GM12891 (cell line): ENCODE data around the gene AGPAT4.

Experiments
- DNase-seq: peaks from one replicate; pipeline ENCODE4 v3.0.0; 2011; ENCODE audit warnings: low spot score; ENCODE audit not compliant: insufficient read length
- FAIRE-seq: peaks from 2 replicates; lab custom pipeline; 2011; peaks lifted over from hg19 to GRCh38; lab: Jason Lieb, UNC
- PAX5 ChIP-seq: IDR thresholded peaks from 2 replicates; pipeline ENCODE4 v1.6.1; 2011; ENCODE audit warnings: low read length, moderate library complexity, mild to moderate bottlenecking; ENCODE audit not compliant: insufficient read depth, severe bottlenecking
- POLR2A ChIP-seq: IDR thresholded peaks from 2 replicates; pipeline ENCODE4 v1.6.1; 2011; ENCODE audit warnings: low read depth, low read length, control low read depth
- POLR2AphosphoS5 ChIP-seq: IDR thresholded peaks from 2 replicates; pipeline ENCODE4 v1.6.1; 2011; ENCODE audit warnings: low read depth, low read length, control low read depth
- POU2F2 ChIP-seq: IDR thresholded peaks from 2 replicates; pipeline ENCODE4 v1.6.1; 2011; ENCODE audit warnings: low read depth, mild to moderate bottlenecking, control low read depth, low read length, moderate library complexity
- SPI1 ChIP-seq: IDR thresholded peaks from 2 replicates; pipeline ENCODE4 v1.6.1; 2011; ENCODE audit warnings: low read depth, low read length, control low read depth
- TAF1 ChIP-seq: IDR thresholded peaks from 2 replicates; pipeline ENCODE4 v1.6.1; 2011; ENCODE audit warnings: low read depth, low read length, control low read depth

The AGPAT4 gene

GRCh38 chr6:161154796-161155335, 119.0 kb downstream of the AGPAT4 start:
- FAIRE-seq (no peak), DNase-seq (no peak)
- no peak for TF ChIP-seq PAX5
- TF ChIP-seq SPI1 = no peak
- no peak for TF ChIP-seq POU2F2
- TF ChIP-seq POLR2AphosphoS5 = no peak
- TF ChIP-seq TAF1 = no peak
- TF ChIP-seq POLR2A = no peak

GRCh38 chr6:161153725-161154124, 120.1 kb downstream of the AGPAT4 start:
- no peak for TF ChIP-seq SPI1
- no peak for TF ChIP-seq POLR2AphosphoS5
- TF ChIP-seq TAF1 = no peak
- TF ChIP-seq POU2F2 = no peak
- TF ChIP-seq POLR2A = no peak
- TF ChIP-seq PAX5 = no peak
- DNase-seq = no peak
- FAIRE-seq = no peak

- TF ChIP-seq TAF1 (no peak), SPI1 (no peak), POLR2AphosphoS5 (no peak), POLR2A (no peak), PAX5 (no peak), POU2F2 (no peak)
- peak; percentile 37 for DNase-seq
- FAIRE-seq = no peak
Measured at GRCh38 chr6:161152907-161153662, 120.8 kb downstream of the AGPAT4 start.

- TF ChIP-seq SPI1 = no peak
- no peak for TF ChIP-seq PAX5
- TF ChIP-seq POLR2AphosphoS5 = no peak
- no peak for TF ChIP-seq POLR2A
- TF ChIP-seq POU2F2 = no peak
- TF ChIP-seq TAF1 = no peak
- DNase-seq (no peak), FAIRE-seq (no peak)
Measured at GRCh38 chr6:161152527-161152862, 121.4 kb downstream of the AGPAT4 start.

GRCh38 chr6:161151660-161152526, 122.0 kb downstream of the AGPAT4 start:
- DNase-seq = no peak
- no peak for FAIRE-seq
- no peak for TF ChIP-seq PAX5
- no peak for TF ChIP-seq POU2F2
- no peak for TF ChIP-seq TAF1
- TF ChIP-seq POLR2AphosphoS5 = no peak
- no peak for TF ChIP-seq POLR2A
- TF ChIP-seq SPI1 = no peak

GRCh38 chr6:161151059-161151645, 122.7 kb downstream of the AGPAT4 start:
- FAIRE-seq = no peak
- DNase-seq = no peak
- TF ChIP-seq POLR2AphosphoS5 (no peak), TAF1 (no peak)

- no peak for FAIRE-seq
- DNase-seq = no peak
Measured at GRCh38 chr6:161150566-161150965, 123.3 kb downstream of the AGPAT4 start.

GRCh38 chr6:161150136-161150535, 123.7 kb downstream of the AGPAT4 start:
- DNase-seq = no peak

More at GRCh38 chr6:161150566-161150965, 123.3 kb downstream of the AGPAT4 start:
- TF ChIP-seq SPI1 (no peak), POLR2A (no peak), POU2F2 (no peak), PAX5 (no peak), POLR2AphosphoS5 (no peak), TAF1 (no peak)

More at GRCh38 chr6:161150136-161150535, 123.7 kb downstream of the AGPAT4 start:
- TF ChIP-seq TAF1 (no peak), POU2F2 (no peak), SPI1 (no peak), POLR2A (no peak), POLR2AphosphoS5 (no peak), PAX5 (no peak)
- FAIRE-seq = no peak
